Activated naive CD4-positive, alpha-beta T cell treated with anti-CD3 and anti-CD28 coated beads, Interleukin-2, amount 50 U/mL, for 24 hours (primary cell): ENCODE results near the gene KRT17.
A peak's percentile ranks its signal among the peaks of the same experiment; 100 is the strongest.

Source experiments
- H3K27ac Mint-ChIP-seq: one replicate; pipeline ENCODE4 v1.8.0; 2021; ENCODE audit warnings: mild to moderate bottlenecking, mixed read lengths
- H3K27me3 Mint-ChIP-seq: one replicate; pipeline ENCODE4 v1.8.0; 2021; ENCODE audit warnings: mixed read lengths
- H3K36me3 Mint-ChIP-seq: one replicate; pipeline ENCODE4 v1.8.0; 2021; ENCODE audit warnings: mixed read lengths
- H3K4me1 Mint-ChIP-seq: one replicate; pipeline ENCODE4 v1.8.0; 2021; ENCODE audit warnings: mixed read lengths
- H3K4me3 Mint-ChIP-seq: one replicate; pipeline ENCODE4 v1.8.0; 2021; ENCODE audit warnings: mild to moderate bottlenecking, mixed read lengths
- H3K9me3 Mint-ChIP-seq: one replicate; pipeline ENCODE4 v1.8.0; 2021; ENCODE audit warnings: mixed read lengths

Gene KRT17

DNA sequence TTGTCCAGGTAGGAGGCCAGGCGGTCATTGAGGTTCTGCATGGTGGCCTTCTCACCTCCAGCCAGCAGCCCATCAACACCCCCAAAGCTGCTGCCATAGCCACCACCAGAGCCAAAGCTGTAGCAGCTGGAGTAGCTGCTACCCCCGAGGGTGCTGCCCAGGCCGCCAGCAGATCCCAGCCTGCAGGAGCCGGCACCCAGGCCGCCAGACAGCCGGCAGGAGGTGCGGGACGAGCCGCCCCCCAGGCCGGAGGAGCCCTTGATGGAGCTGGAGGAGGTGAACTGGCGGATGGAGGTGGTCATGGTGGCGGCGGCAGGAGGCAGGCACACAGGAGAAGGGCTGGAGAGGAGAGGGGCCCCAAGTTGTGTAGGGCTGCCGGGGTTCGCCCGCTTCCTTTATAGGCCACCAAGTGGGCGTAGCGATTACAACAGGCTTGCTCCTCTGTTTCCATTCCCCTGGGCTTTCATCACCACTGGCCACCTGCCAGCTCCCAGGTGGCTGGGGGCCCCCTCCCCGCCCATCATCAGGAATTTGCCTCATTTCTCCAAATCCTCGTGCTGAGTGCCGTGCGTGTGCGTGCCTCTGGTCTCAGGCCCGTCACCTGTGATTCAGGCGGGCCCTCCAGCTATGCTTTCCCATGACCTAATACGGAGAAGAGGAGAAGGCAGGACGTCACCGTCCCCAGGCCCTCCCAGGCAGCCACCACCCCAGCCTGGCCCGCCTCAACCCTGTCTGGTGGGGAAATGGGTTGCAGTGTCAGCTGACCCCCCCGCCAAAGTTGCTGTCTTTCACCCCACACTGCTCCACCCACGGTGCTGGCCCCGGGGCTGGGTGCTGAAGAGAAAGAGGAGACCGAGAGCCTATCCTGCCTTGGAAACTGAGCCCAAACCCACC, at the start of gene KRT17:
KRT17 (minus strand) TSS at position 368 of the 894 bp plus-strand sequence; CDS start at position 302, 66 bp downstream.
- no peaks in the 10 kb centered on the region for H3K9me3 Mint-ChIP-seq
- no peak within 1 kb of the TSS for H3K4me3 Mint-ChIP-seq
- no peak within 1 kb of the TSS for H3K27ac Mint-ChIP-seq
- H3K36me3 Mint-ChIP-seq: no peaks in the 10 kb centered on the region
- no peaks in the 10 kb centered on the region for H3K4me1 Mint-ChIP-seq
- no peaks in the 10 kb centered on the region for H3K27me3 Mint-ChIP-seq

DNA sequence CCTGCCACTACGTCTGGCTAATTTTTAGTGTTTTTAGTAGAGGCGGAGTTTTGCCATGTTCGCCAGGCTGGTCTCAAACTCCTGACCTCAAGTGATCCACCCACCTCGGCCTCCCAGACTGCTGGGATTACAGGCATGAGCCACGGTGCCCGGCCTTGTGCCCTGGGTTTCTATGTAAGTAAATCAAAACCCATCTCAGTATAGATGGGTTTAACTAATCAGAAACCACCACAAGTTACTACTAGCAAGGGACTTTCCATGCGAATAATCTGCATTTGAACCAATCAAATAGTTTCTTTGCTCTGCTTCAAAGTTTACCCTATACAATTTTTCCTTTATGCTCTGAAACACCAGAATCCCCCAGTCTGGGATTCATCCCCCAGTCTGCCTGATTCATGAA, 47.8 kb upstream of the KRT17 start:
- H3K4me1 Mint-ChIP-seq: peaks cover 43% of the 10 kb centered on the region
- peak overlapping the region; percentile 96 for H3K27ac Mint-ChIP-seq
- H3K36me3 Mint-ChIP-seq: no peaks in the 10 kb centered on the region
- peak overlapping the region; percentile 59 for H3K4me3 Mint-ChIP-seq
- H3K27me3 Mint-ChIP-seq: no peaks in the 10 kb centered on the region
- H3K9me3 Mint-ChIP-seq: no peaks in the 10 kb centered on the region

DNA sequence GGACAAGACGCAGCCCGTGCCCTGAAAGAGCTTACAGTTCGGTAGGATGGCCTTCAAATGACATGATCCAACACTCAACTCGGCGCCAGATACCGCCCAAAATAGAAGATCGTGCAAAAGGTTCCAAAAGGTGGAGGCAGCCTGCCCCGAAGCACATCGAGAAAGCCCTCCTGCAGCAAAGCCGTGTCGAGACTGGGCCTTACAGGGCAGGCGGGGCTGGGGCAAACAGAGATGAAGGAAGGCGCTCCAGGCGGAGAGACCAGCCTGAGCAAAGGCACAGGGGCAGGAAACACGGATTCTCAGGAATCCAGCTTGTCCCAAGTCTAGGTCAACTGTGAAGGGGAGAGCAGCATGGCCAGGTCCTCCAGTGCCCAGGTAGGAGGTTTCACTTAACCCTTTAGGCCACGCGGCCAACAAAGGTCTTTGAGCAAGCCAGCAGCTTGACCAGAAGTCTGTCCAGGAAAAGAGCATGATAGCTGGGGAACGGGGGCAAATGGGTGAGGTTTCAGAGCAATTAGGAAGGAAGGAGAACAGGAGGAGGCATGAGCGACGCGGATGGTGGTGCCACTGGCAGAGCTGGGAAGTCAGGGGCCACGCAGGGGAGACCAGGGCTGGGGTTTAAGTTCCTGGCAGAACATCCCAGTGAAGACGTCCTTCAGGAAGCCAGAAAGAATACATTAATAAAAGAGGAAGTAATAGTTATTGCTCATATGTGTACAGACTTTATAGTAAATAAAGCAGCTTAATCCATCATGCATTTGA, 43.1 kb upstream of the KRT17 start:
- Mint-ChIP-seq H3K36me3 (no peaks in the 10 kb centered on the region), H3K4me1 (peaks cover 50% of the 10 kb centered on the region), H3K9me3 (no peaks in the 10 kb centered on the region), H3K27ac (peak overlapping the region; percentile 85), H3K4me3 (peak overlapping the region; percentile 92), H3K27me3 (no peaks in the 10 kb centered on the region)

DNA sequence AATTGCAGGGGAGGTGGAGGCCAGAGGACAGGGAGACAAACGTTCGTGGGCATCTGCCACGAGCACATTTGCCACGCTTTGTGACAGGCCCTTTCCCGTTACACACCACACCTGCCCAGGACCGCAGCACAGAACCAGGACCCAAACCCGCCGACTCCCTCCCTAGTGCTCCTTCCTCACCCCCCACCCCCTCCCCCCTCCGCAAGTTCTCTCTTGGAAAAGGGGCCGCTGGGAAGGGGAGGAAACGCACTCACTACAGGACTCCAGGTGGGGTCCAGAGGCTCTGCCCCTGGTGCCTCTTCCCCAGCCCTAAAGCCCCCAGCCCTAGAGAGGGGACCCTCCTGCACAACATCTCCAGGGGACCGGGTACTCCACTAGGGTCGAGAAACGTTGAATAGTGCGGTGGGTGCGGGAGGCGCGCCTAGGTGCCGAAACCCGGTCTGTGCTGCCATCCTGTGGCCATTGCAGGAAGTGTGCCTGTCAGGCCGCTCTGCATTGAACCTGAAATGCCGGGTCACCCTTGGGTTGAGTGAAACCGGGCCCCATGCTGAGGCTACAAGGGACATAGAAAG, 42.4 kb upstream of the KRT17 start:
- peaks cover 44% of the 10 kb centered on the region for H3K4me1 Mint-ChIP-seq
- H3K27me3 Mint-ChIP-seq: no peaks in the 10 kb centered on the region
- H3K36me3 Mint-ChIP-seq: no peaks in the 10 kb centered on the region
- peak overlapping the region; percentile 92 for H3K4me3 Mint-ChIP-seq
- H3K27ac Mint-ChIP-seq: peak overlapping the region; percentile 99
- H3K9me3 Mint-ChIP-seq: no peaks in the 10 kb centered on the region

- peaks cover 44% of the 10 kb centered on the region for H3K4me1 Mint-ChIP-seq
- H3K27ac Mint-ChIP-seq: peak overlapping the region; percentile 99
- peak overlapping the region; percentile 92 for H3K4me3 Mint-ChIP-seq
- H3K9me3 Mint-ChIP-seq: no peaks in the 10 kb centered on the region
- no peaks in the 10 kb centered on the region for H3K27me3 Mint-ChIP-seq
- no peaks in the 10 kb centered on the region for H3K36me3 Mint-ChIP-seq
Measured at GRCh38 chr17:41666237-41666641, 41.9 kb upstream of the KRT17 start.

DNA sequence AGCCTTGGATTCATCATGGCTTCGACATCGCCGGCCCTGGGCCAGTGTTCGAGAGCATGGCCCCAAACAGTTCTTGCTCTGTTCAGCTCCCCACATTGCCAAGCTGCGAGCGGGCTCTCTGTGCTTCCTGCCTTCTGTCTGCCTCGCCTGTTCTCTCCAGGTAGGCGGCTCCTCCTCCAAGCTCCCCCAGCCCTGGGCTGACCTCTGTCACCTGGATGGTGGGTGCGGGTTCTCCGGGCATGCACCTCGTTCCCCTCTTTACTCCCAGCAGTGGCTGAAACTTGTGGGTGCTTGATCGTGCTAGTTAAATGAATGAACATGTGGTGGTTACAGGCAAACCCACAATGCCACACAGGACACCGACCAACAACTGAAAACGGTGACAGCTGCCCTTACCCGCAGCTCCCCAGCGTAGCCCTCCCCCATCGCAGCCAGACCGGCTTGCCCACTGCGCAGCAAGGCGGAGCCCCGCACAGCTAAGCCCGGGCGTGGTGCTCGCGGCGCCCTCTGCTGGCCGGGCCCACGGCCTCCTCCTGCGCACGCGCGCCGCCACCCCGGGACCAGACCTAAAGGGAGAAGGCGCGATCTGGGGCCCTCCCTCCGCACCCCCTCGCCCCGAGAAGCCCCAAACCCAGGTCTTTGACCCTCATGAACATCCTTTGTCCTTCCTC, 41.3 kb upstream of the KRT17 start:
- no peaks in the 10 kb centered on the region for H3K36me3 Mint-ChIP-seq
- H3K27ac Mint-ChIP-seq: peak overlapping the region; percentile 99
- no peaks in the 10 kb centered on the region for H3K9me3 Mint-ChIP-seq
- H3K4me3 Mint-ChIP-seq: peak overlapping the region; percentile 92
- peaks cover 44% of the 10 kb centered on the region for H3K4me1 Mint-ChIP-seq
- H3K27me3 Mint-ChIP-seq: no peaks in the 10 kb centered on the region

- no peaks in the 10 kb centered on the region for H3K27me3 Mint-ChIP-seq
- H3K36me3 Mint-ChIP-seq: no peaks in the 10 kb centered on the region
- no peaks in the 10 kb centered on the region for H3K9me3 Mint-ChIP-seq
- H3K4me3 Mint-ChIP-seq: peak overlapping the region; percentile 92
- peaks cover 40% of the 10 kb centered on the region for H3K4me1 Mint-ChIP-seq
- no peak overlapping the region for H3K27ac Mint-ChIP-seq
Measured at GRCh38 chr17:41664587-41665565, 40.5 kb upstream of the KRT17 start.

GRCh38 chr17:41664172-41664457, 39.7 kb upstream of the KRT17 start:
- Mint-ChIP-seq H3K9me3 (no peaks in the 10 kb centered on the region), H3K36me3 (no peaks in the 10 kb centered on the region), H3K27ac (no peak overlapping the region), H3K4me1 (peaks cover 32% of the 10 kb centered on the region), H3K4me3 (no peak overlapping the region), H3K27me3 (no peaks in the 10 kb centered on the region)

DNA sequence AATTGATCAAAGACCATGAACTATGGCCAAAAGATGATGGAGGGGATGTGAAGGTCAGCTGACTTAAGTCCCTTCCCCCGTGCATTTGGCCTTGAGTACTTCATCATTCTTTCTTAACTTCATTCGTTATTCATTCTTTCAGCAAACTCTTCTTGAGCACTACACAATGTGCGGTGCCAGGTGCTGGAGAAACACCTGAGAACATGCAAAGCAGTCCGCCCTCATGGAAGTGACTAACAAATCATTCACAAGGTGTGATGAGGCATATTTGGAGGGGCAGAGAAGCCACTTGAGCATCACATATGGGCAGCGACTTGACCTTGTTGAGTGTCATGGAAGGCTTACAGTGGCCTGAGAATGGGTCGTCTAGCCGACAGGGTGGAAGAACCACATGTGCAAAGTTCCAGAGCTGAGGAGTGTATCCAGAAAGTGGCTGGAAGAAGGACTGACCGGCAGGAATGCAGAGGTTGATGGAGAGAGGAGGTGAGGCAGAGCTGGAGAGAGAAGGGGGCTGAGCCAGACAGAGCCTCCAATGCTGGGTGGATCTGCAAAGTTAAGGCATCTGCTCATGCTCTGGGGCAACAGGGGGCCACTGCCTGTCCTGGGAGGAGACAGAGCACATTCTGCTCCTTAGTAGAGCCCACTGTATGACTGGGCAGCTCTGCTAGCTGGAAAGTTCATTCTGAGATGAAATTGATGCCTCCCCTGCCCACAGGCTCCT, 39.2 kb upstream of the KRT17 start:
- Mint-ChIP-seq H3K36me3 (no peaks in the 10 kb centered on the region), H3K27me3 (no peaks in the 10 kb centered on the region), H3K27ac (peak overlapping the region; percentile 67), H3K9me3 (no peaks in the 10 kb centered on the region), H3K4me3 (no peak overlapping the region), H3K4me1 (peaks cover 29% of the 10 kb centered on the region)

- Mint-ChIP-seq H3K9me3 (no peaks in the 10 kb centered on the region), H3K4me3 (no peak overlapping the region), H3K27me3 (no peaks in the 10 kb centered on the region)
Measured at GRCh38 chr17:41660221-41660711, 35.9 kb upstream of the KRT17 start.

DNA sequence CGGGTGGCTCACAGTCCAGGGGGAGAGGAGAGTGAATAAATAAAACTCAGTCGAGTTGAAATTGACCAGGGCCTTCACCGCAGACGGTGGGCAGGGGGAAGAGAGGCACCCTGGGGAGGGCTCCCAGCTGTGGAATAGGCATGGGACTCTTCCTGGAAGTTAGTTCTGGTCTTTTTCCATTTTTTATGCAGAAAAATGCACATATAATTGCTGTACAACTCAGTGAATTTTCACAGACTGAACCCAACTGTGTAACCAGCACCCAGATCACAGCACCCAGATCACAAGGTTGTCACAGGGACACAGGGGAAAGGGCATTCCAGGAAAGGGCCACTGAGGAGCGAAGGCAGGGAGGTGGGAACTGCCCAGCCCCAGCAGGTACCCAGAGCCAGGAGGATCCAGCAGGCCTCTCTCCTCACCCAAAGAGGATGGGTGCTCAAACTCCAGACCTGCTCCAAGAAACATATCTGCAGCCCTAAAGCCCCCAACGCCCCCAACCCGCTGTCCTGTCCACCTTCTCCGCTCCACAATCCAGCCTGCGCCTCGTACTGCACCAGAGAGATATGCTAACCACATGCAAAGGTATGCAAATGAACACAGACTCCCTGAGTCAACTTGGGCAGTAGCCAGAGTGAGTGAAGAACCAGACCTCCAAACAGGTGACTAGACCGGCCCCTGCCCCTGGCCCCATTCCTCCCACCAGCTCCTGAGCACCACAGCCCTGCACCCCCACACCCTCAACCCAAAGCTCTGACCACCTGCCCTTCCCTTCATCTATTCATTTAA, 35.2 kb upstream of the KRT17 start:
- no peak overlapping the region for H3K4me3 Mint-ChIP-seq
- no peak overlapping the region for H3K27ac Mint-ChIP-seq
- H3K9me3 Mint-ChIP-seq: no peaks in the 10 kb centered on the region
- no peaks in the 10 kb centered on the region for H3K36me3 Mint-ChIP-seq
- no peaks in the 10 kb centered on the region for H3K27me3 Mint-ChIP-seq
- peaks cover 6% of the 10 kb centered on the region for H3K4me1 Mint-ChIP-seq

More at GRCh38 chr17:41660221-41660711, 35.9 kb upstream of the KRT17 start:
- Mint-ChIP-seq H3K36me3 (no peaks in the 10 kb centered on the region), H3K27ac (no peak overlapping the region), H3K4me1 (peaks cover 7% of the 10 kb centered on the region)

DNA sequence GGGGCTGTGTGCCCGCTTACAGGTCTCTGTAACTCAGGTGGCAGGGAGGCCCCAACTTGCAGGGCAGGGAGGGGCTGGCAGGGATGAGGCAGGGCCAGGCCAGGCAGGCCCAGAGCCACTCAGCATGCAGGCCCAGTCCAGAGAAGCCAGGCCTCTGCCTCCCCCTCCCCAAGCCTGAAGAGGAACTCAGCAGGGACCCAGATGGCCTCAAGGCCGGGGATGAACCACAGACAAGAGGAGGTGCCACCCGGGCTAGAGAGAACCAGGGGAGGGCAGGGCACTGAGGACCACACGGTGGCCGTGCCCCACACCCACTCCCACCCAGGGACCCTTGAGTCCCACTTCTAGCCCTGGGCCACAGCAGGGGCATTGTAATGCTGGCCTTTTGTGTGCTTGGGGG, 34.5 kb upstream of the KRT17 start:
- Mint-ChIP-seq H3K4me1 (peaks cover 6% of the 10 kb centered on the region), H3K27me3 (no peaks in the 10 kb centered on the region), H3K36me3 (no peaks in the 10 kb centered on the region), H3K9me3 (no peaks in the 10 kb centered on the region), H3K4me3 (no peak overlapping the region), H3K27ac (no peak overlapping the region)

GRCh38 chr17:41657936-41658335, 33.6 kb upstream of the KRT17 start:
- no peaks in the 10 kb centered on the region for H3K4me1 Mint-ChIP-seq
- H3K27ac Mint-ChIP-seq: no peak overlapping the region
- H3K4me3 Mint-ChIP-seq: no peak overlapping the region
- no peaks in the 10 kb centered on the region for H3K27me3 Mint-ChIP-seq
- H3K36me3 Mint-ChIP-seq: no peaks in the 10 kb centered on the region
- H3K9me3 Mint-ChIP-seq: no peaks in the 10 kb centered on the region
